Gastroesophageal sphincter (tissue), 3 donors: ENCODE data around the gene TCEAL3.

Source experiments
- CTCF ChIP-seq, 4 experiments: fragments of 200-600 bp in 2 of 4; fragments of 450-650 bp in 2 of 4; sonication (generic) in 1 of 4; IDR thresholded peaks; one replicate each; pipeline ENCODE4 v1.5.1; 2017 to 2019; ENCODE audit warnings: antibody characterized with exemption in 4 of 4, mild to moderate bottlenecking in 2 of 4, moderate library complexity in 2 of 4
- EP300 ChIP-seq: sonication (generic); formaldehyde crosslinking; IDR thresholded peaks from one replicate; pipeline ENCODE4 v1.6.1; 2017; ENCODE audit warnings: antibody characterized with exemption, mild to moderate bottlenecking
- POLR2A ChIP-seq, 2 donors: fragments of 450-650 bp; IDR thresholded peaks; one replicate each; pipeline ENCODE4 v1.6.1; 2017; ENCODE audit warnings: antibody characterized with exemption in 2 of 2, mild to moderate bottlenecking in 2 of 2, moderate library complexity in 1 of 2
- POLR2AphosphoS5 ChIP-seq: sonication (generic); formaldehyde crosslinking; IDR thresholded peaks from one replicate; pipeline ENCODE4 v1.6.1; 2017; ENCODE audit warnings: antibody characterized with exemption

- TF ChIP-seq CTCF (IDR thresholded peaks at IDR 0.05) (no peak), POLR2AphosphoS5 (no peak), POLR2A (IDR thresholded peaks at IDR 0.05) (no peak), EP300 (no peak)
Observed at GRCh38 chrX:103631145-103631544, 23.4 kb downstream of the TCEAL3 start.
